Stimulated activated CD4-positive, alpha-beta T cell treated with anti-CD3 and anti-CD28 coated beads, Interleukin-4, amount 100 ng/mL, for 1 hour (primary cell): ENCODE results near the gene TGM5.
"Not testable (repeated sequence)": the region's sequence is repeated elsewhere in the genome, so short reads cannot be mapped to it uniquely, and the experiment has no call there.

Experiments
- DNase-seq: peaks from one replicate; pipeline ENCODE4 v3.0.0-alpha.2; 2020

Gene TGM5

DNA sequence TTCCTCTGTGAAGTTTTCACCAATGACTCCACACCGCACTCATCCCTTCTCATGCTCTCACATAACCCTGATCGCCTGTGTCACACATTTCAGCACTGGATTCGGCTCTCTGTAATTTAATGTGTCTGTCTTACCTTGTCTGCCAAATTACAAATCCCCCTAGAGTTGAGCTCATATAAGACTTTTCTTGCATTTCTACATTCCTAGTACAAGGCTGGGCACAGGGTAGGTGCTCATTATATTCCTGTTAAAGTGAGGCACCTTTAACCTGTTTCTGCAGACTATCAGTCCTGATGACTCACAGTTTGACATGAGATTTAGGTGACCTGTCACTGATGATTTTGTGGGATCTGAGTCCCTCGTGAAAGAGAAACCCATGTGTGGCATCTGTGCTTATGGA is 22.6 kb downstream of the TGM5 start:
- DNase-seq = no peak

DNA sequence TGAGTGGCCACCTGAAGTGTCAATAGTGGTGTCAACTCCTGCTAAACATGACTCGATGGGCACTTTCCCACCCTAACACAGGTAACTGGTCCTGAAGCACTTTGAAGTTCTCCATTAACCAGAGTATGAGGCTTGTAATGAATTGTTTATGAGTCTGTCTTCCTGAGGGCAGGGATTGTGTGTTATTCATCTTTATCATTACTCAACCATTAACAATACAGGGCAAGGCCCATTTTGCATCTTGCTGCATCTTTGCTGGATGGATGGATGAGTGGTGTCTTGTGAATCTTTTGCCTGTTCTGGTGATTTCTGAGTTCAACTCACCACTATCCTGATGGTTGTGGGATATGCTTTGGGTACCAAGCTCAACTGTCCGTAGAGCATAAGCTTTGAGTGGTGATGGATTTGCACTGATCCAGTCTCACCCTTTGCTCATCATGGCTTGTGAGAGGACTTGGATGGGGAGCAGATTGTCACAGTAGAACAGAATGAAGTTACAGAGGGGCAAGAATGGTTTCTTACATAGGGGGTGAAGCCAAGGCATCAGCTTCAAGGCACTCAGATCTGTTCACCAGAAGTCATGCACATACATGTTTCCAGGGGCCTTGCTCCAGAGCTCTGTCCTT is 23.6 kb downstream of the TGM5 start:
- DNase-seq = no peak

- DNase-seq = no peak
These were observed 24.1 kb downstream of the TGM5 start for GRCh38 chr15:43242616-43243015.

DNA sequence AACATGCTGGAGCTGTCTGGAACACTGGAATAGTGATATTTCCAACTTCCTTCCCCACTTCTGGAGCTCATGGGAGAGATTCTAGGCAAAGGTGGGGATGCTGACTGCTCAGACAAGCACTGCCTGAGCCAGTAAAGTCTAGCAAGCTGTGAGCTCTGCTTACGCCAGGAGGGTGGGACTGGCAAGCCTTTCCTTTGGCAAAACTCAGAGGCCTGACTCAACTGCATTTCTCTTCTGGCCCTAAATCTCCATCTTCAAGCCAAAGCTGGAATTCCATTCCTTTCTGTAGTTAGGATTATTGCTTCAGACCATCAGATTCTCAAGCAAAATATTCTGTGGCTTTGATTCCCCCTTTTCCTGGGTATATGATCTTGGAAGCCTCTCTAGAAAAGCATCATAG is 25.6 kb downstream of the TGM5 start:
- no peak for DNase-seq

DNA sequence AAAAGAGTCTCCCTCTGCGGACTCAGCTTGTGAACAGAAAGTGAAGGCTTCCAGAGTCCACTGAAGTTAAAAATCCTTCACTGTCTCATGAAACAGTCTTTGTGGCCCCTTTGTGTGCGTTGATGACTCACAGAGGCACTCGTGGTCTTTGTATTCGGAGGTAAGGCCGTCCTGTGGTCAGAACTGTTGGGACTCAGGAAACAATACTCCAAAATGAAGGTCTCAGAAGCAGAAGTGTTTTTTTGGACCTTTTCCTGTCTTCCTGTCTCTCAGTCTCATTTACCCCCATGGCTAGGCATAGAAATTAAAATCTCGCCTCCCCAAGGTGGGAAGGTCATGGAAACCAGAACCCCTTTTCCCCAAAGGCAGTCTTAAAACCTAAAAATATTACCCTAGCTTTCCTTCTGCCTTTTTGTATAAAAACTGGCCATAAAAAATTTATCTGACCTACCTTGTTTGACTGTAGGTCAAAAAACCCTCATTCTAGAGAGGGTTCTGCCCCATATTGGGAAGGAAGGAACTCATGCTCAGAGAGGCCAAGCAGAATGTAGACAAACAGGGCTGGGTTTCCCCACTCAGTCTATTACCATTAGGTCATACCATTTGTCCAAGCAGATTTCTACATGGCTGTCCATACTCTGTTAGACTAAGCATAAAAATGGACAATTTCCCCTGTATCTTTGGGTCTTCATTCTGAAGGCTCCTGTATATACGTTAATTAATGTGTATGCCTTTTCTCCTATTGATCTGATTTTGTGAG is 26.8 kb downstream of the TGM5 start:
- no peak for DNase-seq

DNA sequence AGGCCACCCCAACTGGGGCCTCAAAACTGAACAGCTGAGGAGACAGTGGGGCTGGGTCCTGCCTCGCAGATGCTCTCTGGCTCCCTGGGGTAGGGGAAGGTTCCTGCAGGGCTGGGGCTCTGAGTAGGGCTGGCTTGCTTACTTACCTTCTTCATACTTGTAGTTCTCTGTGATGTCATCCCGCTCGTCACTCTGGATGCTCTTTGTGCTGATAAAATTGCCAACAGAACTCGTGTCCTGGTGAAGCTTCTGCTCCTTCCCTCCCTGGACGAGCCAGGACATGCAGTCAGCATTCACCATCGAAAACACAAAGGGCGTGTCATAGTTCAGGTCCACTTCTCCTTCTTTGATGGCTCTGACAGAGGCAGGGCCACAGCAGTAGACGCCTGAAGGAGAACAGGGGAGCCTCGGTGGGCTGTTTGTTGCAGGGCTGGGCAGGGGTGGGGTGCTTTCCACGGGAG is 28.0 kb downstream of the TGM5 start:
- DNase-seq = no peak

DNA sequence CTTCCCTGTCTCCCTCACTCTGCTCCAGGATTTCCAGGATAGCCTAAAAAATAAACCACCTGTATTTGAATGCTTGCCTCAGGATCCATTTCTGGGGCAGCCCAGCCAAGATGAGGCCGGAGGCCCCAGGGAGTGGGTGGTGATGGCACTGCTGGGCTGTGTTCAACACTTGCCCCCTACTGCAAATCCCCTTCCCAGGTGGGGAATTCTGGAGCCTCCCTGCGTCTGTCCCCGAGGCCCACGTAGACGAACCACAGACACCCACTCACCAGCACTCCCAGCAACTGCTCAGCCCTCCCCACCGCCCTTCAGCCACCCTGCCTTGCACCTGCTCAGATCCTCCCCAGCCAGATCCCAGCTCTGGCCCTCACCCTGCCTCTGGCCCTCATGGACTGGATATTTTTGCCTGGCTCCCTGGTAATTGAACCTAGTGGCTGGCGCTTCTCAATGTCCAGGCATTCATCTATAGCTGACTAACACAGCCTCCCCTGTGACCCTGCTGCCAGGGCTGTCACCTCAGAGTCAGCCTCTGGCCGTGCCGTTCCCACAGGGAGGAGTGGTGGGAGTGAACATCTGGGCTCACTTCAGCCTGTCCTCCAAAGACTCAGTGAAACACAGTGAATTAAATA is 28.8 kb downstream of the TGM5 start:
- no peak for DNase-seq

DNA sequence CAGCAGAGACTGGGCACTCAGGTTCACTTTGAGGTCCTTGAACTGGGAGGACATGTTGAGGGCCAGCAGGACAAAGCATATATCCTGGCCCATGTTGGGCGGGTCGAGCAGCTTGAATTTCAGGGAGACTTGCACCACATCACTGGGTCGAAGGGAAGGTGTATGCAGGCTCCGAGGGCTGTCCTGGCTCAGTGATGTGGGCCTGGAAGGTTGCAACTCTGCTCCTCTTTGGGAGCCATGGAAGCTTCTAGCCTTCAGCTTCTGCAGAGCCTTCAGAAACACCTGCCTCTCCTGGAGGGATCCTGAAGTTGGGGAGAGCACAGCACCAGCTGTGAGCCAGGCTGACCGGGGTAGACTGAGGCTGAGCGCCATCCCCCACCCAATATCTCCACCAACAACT is 31.2 kb downstream of the TGM5 start:
- DNase-seq = no peak

GRCh38 chr15:43232289-43232874 is 34.3 kb downstream of the TGM5 start:
- no peak for DNase-seq

DNA sequence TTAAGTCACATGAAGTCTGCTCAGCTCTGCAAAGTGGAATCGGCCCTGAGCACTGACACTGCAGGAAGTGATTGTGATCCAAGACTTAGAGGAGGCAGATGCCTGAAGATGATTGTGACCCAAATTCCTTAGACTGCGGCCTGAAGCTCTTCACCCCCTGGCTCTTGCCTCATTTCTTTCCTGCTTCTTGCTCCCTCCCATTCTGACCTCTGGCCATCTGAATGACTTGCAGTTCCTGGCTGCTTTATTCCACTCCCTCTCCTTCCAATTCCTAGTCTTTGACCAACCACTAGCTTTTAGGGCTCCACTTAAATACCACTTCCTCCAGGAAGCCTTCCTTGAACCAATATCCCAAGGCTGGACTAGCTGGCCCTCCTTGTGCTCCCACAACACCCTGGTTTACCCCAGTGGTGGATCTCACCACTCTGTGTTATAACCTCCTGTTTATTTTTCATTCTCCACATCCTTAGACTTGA is 36.0 kb downstream of the TGM5 start:
- no peak for DNase-seq

DNA sequence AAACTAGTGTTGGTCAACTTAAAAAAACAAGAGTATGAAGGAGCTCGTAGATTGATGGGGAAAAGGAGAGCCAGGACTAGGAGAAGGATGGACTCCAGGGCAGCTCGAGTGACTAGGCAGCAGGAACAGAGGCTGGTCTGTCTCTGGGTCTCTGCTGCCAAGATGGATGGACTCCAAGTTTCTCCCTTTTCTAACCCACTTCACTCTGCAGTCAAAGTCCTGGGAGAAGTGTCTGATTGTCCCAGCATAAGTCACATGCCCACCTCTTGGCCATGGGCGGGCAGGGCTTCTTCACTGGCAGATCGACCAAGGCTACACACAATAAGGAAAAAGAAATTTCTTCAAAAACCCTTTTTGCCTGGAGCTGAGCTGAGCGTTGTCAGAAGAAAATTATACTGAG is 36.8 kb downstream of the TGM5 start:
- DNase-seq = no peak

DNA sequence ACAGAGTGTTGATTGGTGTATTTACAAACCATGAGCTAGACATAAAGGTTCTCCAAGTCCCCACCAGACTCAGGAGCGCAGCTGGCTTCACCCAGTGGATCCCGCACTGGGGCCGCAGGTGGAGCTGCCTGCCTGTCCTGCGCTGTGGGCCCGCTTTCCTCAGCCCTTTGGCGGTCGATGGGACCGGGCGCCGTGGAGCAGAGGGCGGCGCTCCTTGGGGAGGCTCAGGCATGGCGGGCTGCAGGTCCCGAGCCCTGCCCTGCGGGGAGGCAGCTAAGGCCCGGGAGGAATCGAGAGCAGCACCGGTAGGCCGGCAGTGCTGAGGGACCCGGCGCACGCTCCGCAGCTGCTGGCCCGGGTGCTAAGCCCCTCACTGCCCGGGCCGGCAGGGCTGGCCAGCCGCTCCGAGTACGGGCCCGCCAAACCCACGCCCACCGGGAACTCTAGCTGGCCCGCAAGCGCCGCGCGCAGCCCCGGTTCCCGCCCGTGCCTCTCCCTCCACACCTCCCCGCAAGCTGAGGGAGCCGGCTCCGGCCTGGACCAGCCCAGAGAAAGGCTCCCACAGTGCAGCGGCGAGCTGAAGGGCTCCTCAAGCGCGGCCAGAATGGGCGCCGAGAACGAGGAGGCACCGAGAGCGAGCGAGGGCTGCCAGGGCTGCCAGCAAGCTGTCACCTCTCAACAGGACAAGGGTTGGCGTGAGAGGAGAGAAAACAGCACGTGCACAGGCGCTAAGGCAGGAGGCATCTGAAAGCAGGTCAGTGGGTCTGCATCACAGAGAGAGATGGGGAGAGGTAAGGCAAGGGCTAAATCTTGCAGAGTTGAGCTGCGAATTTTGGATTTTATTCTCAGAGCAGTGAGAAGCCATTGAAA is 40.1 kb downstream of the TGM5 start:
- DNase-seq = no peak

DNA sequence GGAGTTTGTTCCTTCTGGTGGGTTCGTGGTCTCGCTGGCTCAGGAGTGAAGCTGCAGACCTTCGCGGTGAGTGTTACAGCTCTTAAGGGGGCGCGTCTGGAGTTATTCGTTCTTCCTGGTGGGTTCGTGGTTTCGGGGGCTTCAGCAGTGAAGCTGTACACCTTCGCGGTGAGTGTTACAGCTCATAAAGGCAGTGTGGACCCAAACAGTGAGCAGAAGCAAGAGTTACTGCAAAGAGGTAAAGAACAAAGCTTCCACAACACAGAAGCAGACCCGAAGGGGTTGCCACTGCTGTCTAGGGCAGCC is 40.8 kb downstream of the TGM5 start:
- DNase-seq = not testable (repeated sequence)

- DNase-seq = no peak
These were observed 41.4 kb downstream of the TGM5 start for GRCh38 chr15:43225201-43225949.

DNA sequence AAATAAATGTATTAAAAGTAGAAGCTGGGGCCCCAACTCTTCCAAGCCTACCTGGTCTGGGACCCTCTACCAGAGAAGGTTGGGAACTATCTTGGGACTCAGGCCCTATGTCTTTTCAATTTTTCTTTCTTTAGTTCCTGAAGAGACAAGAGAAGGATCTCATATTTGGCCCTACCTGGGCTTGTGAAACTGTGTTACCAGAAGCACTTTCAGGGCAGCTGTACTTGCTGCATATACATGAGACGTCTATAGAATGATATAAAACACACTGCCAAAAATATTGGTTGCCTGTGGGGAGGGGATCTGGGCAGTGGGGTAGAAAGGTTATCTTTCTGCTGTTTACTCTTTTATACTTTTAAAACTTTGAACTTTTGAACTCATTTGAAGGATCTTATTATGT is 45.3 kb downstream of the TGM5 start:
- DNase-seq = no peak

- no peak for DNase-seq
These were observed 45.7 kb downstream of the TGM5 start, which contains the start of gene EPB42 for GRCh38 chr15:43220991-43221403. EPB42 (minus strand) TSS chr15:43221018; CDS start chr15:43220825, 193 bp downstream.

GRCh38 chr15:43219929-43220928 is 46.5 kb downstream of the TGM5 start:
- no peak for DNase-seq

GRCh38 chr15:43218908-43219706 is 47.6 kb downstream of the TGM5 start:
- DNase-seq = no peak

GRCh38 chr15:43215961-43216360 is 50.8 kb downstream of the TGM5 start:
- DNase-seq = no peak
